ENCODE results near the gene FYN. TPM values are rescaled to one million over a fixed set of nuclear protein-coding genes. Genes with fewer than 3 reads are reported as not detected.

Gene FYN
- total and polyA plus RNA-seq, 2 donors from 2014 or later, result 34.5 to 52.4 TPM

- no peaks in the 10 kb centered on the region for H3K9me3 ChIP-seq (ENCODE audit: control insufficient read depth in 2 of 3, insufficient read depth in 1 of 3, low read length in 3 of 3)
- no peak overlapping the region for H3K9ac ChIP-seq (ENCODE audit: low read length in 3 of 3)
- no peak for DNase-seq
- H3K4me1 ChIP-seq (ENCODE audit: control insufficient read depth in 2 of 3, insufficient read depth in 2 of 3, low read depth in 1 of 3, low read length in 3 of 3), result peaks cover 0 to 2% (median 0%) of the 10 kb centered on the region in 3 donors
- no peak overlapping the region for H3K4me3 ChIP-seq (ENCODE audit: low read length in 3 of 3)
- TF ChIP-seq CTCF (IDR thresholded peaks at IDR 0.05; ENCODE audit: borderline replicate concordance, extremely low read depth, insufficient read depth), result no peak
- H3K27ac ChIP-seq (ENCODE audit: low read depth in 2 of 2, low read length in 2 of 2), result no peak overlapping the region
- intact Hi-C loops (cut with DNase I), result no loop called here
- no peaks in the 10 kb centered on the region for H3K27me3 ChIP-seq (ENCODE audit: control insufficient read depth, insufficient read depth, low read length)
- no peaks in the 10 kb centered on the region for H3K36me3 ChIP-seq (ENCODE audit: control insufficient read depth in 2 of 3, insufficient read depth in 3 of 3, low read length in 3 of 3)
- no peak for FAIRE-seq
Observed at GRCh38 chr6:111754423-111754822, 118.8 kb downstream of the FYN start.

DNA sequence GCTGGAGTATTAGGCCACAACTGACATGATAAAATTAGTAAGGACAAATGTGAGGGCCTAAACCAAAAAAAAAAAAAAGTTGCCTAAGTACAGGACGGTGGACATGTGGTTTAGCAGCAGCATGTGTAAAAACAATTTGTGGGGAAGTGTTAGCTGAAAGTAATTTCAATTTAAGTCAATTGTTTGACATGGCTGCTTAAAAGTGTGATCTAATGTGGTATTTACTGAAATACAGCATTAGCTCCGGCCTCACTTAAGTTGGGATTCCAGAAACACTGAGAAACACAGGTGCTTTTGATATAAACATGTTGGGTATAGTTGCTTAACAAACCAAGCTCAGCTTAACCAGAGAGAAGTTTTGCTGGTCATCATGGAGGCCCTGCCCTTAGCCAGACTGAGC is 119.7 kb downstream of the FYN start:
- FAIRE-seq (no peak), DNase-seq (no peak)
- Histone ChIP-seq H3K27ac (ENCODE audit: low read depth in 2 of 2, low read length in 2 of 2) (no peak overlapping the region), H3K27me3 (ENCODE audit: control insufficient read depth, insufficient read depth, low read length) (no peaks in the 10 kb centered on the region), H3K4me1 (ENCODE audit: control insufficient read depth in 2 of 3, insufficient read depth in 2 of 3, low read depth in 1 of 3, low read length in 3 of 3) (no peaks in the 10 kb centered on the region), H3K9ac (ENCODE audit: low read length in 3 of 3) (no peak overlapping the region), H3K36me3 (ENCODE audit: control insufficient read depth in 2 of 3, insufficient read depth in 3 of 3, low read length in 3 of 3) (no peaks in the 10 kb centered on the region), H3K9me3 (ENCODE audit: control insufficient read depth in 2 of 3, insufficient read depth in 1 of 3, low read length in 3 of 3) (no peaks in the 10 kb centered on the region), H3K4me3 (ENCODE audit: low read length in 3 of 3) (no peak overlapping the region)
- TF ChIP-seq CTCF (IDR thresholded peaks at IDR 0.05; ENCODE audit: borderline replicate concordance, extremely low read depth, insufficient read depth), result no peak
- intact Hi-C loops (cut with DNase I), result no loop called here

- Histone ChIP-seq H3K9me3 (ENCODE audit: control insufficient read depth in 2 of 3, insufficient read depth in 1 of 3, low read length in 3 of 3) (no peaks in the 10 kb centered on the region), H3K9ac (ENCODE audit: low read length in 3 of 3) (no peak overlapping the region), H3K27me3 (ENCODE audit: control insufficient read depth, insufficient read depth, low read length) (no peaks in the 10 kb centered on the region), H3K4me3 (ENCODE audit: low read length in 3 of 3) (no peak overlapping the region), H3K36me3 (ENCODE audit: control insufficient read depth in 2 of 3, insufficient read depth in 3 of 3, low read length in 3 of 3) (no peaks in the 10 kb centered on the region), H3K27ac (ENCODE audit: low read depth in 2 of 2, low read length in 2 of 2) (no peak overlapping the region), H3K4me1 (ENCODE audit: control insufficient read depth in 2 of 3, insufficient read depth in 2 of 3, low read depth in 1 of 3, low read length in 3 of 3) (peaks cover 0 to 3% (median 0%) of the 10 kb centered on the region in 3 donors)
- DNase-seq, result no peak
- TF ChIP-seq CTCF (IDR thresholded peaks at IDR 0.05; ENCODE audit: borderline replicate concordance, extremely low read depth, insufficient read depth), result no peak
- FAIRE-seq, result no peak
- intact Hi-C loops (cut with DNase I), result no loop called here
Observed at GRCh38 chr6:111752476-111752875, 120.8 kb downstream of the FYN start.
